ENCODE measurements around the gene SNX14. TPM values are rescaled to one million over a fixed set of nuclear protein-coding genes. Genes with fewer than 3 reads are reported as not detected.

Gene SNX14
- total RNA-seq, 1 experiment from 2014 or later: 85.0 TPM

GRCh38 chr6:85456782-85457181 lies 136.9 kb downstream of the SNX14 start:
- TF ChIP-seq CTCF (IDR thresholded peaks at IDR 0.05; ENCODE audit: insufficient read depth in 1 of 2, low read depth in 1 of 2, low read length in 1 of 2, severe bottlenecking in 1 of 2, unreplicated experiment in 1 of 2): no peak
- no peaks in the 10 kb centered on the region for H3K36me3 ChIP-seq (ENCODE audit: control insufficient read depth, insufficient read depth, low read length)
- DNase-seq: no peak
- no peaks in the 10 kb centered on the region for H3K4me1 ChIP-seq
- ChIA-PET CTCF (no interaction called here), POLR2A (no interaction called here)
- no TSS peak for BruUV-seq (replicated peaks)
- Mint-ChIP-seq H3K27ac (ENCODE audit: unreplicated experiment) (no peak overlapping the region), H3K4me3 (ENCODE audit: unreplicated experiment) (no peak overlapping the region), H3K9me3 (ENCODE audit: unreplicated experiment) (no peaks in the 10 kb centered on the region), H3K27me3 (ENCODE audit: insufficient read depth, unreplicated experiment) (no peaks in the 10 kb centered on the region), H3K4me1 (ENCODE audit: low read depth, unreplicated experiment) (no peaks in the 10 kb centered on the region), H3K36me3 (ENCODE audit: insufficient read depth, unreplicated experiment) (no peaks in the 10 kb centered on the region)
- H3K9me3 ChIP-seq: no peaks in the 10 kb centered on the region
- intact Hi-C loops (cut with micrococcal nuclease; ENCODE audit: unreplicated experiment): no loop called here
- H3K4me3 ChIP-seq (ENCODE audit: low read depth, low read length): no peak overlapping the region
- H3K27me3 ChIP-seq (replicated peaks; ENCODE audit: control insufficient read depth, insufficient read depth, low read length): no peaks in the 10 kb centered on the region

Other genes with a start within 250 kb of the SNX14 start
- 1.0 and 1.5 TPM in 2 replicates for gene NT5E, start 143.8 kb downstream of the SNX14 start, total RNA-seq (2022)
- 132 and 145 TPM in 2 replicates for gene SYNCRIP, start 49.0 kb upstream of the SNX14 start, total RNA-seq (2022)